GM19468 (cell line): ENCODE measurements around the gene POU6F2.

Experiments used
- ATAC-seq: cut with Tn5 transposase; IDR thresholded peaks from one replicate; pipeline ENCODE4 v1.9.1; 2021; ENCODE audit warnings: mild to moderate bottlenecking, moderate library complexity, moderate number of reproducible peaks; ENCODE audit not compliant: unreplicated experiment; ENCODE audit errors: extremely low read depth

Gene POU6F2

DNA sequence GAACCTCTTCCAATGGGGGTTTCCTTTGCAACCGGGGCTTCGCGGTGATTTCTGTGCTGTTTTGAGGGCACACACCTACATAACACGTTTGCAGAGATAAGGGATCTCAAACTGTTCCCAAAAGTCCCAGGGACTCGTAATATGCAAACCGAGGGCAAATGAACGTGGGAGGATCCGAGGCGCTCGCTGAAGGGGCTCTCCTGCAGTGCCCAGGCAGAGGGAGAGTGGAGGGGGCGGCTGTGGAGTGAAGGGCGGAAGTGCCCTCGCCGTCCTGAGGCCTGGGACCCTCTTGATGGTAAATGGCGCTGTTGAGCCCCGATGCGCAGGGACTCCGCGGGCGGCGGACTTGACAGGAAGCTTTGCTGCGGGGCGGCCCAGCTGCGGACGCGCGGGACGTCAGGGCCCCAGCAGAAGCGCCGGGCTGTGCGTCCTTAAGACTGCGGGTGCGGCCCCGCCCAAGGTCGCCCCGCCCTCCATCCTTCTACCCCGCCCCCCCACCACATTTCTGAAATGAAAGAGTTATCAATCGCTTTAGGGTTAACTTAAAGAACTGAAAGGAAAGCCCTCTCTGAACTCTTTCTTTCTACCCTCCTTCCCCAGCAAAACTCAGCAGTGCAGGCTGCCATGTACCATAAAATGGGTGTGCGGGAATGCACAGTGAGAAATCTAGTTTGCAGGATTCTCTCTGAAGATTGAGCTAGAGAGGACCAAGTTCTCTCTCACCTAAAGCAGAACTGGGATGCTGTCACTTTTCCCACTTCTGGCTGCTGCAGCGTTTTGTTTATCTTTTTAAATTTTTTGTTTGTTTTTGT is 436.7 kb downstream of the POU6F2 start:
- peak; percentile 81 for ATAC-seq

DNA sequence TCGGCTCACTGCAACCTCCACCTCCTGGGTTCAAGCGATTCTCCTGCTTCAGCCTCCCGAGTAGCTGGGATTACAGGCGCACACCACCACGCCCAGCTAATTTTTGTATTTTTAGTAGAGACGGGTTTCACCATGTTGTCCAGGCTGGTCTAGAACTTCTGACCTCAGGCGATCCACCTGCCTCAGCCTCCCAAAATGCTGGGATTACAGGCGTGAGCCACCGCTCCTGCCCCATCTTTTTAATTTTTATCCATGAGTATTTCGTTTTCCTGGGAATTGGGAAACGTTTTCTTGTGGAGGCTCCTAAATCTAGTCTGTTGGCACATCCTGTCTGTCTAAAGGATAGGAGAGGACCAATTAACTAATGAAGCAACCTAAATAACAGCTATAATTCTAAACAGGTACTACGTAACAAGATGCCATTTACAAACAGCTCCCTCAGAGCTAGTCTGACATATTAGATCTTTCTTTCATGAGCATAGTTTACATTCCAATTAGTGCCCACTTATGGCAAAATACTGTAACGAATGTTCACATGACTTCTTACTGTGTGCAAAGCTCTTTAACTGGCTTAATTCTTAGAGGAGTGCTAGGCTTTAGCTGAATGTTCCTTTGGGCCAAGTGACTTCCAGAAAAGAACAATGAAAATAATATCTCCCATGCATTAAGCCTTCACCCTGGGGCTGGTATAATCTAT is 437.5 kb downstream of the POU6F2 start:
- no peak for ATAC-seq

GRCh38 chr7:39416866-39417265 is 439.2 kb downstream of the POU6F2 start:
- ATAC-seq: no peak

- no peak for ATAC-seq
Observed at GRCh38 chr7:39417642-39418041, 439.9 kb downstream of the POU6F2 start.

GRCh38 chr7:39421251-39421650 is 443.5 kb downstream of the POU6F2 start:
- no peak for ATAC-seq

DNA sequence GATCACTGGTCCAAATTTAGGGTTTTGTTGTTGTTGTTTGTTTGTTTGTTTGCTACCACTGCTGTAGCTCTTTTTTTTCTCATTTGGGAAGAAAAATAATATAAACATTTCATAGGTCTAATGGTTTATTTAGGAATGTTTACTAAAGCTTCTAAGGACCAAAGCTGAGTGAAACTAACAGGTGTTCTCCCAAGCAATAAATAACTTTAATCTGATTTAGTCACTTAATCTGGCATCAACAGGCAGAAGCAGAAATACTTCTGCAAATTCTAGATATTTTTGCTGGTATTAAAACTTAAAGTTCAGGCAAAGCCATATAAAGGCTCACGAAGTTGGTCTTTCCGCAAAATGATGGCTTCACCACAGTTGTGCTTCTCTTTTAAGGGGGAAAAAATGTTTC is 444.0 kb downstream of the POU6F2 start:
- ATAC-seq: no peak

GRCh38 chr7:39428221-39428620 is 450.5 kb downstream of the POU6F2 start:
- no peak for ATAC-seq

GRCh38 chr7:39429421-39429820 is 451.7 kb downstream of the POU6F2 start:
- ATAC-seq: no peak

DNA sequence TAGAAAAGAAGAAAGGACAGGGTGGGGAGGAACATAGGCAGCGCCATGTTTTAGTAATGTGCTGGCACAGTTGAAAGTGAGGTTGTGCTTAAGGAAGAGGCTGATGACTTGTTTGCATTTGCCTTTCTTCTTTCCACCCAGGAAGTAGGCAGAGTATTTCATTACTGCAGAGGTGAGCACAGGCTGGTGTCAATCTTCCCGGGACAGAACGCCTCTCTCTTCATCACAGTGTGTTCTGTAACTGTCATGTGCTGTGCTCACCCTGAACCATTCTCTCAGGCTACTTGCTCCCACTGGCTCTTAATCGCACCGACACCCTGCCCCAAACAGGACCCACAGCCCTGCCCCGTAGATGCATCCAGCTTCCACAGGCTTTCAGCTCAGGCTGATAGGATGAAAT is 452.7 kb downstream of the POU6F2 start:
- ATAC-seq: no peak

GRCh38 chr7:39430909-39431641 is 453.4 kb downstream of the POU6F2 start:
- ATAC-seq: no peak

DNA sequence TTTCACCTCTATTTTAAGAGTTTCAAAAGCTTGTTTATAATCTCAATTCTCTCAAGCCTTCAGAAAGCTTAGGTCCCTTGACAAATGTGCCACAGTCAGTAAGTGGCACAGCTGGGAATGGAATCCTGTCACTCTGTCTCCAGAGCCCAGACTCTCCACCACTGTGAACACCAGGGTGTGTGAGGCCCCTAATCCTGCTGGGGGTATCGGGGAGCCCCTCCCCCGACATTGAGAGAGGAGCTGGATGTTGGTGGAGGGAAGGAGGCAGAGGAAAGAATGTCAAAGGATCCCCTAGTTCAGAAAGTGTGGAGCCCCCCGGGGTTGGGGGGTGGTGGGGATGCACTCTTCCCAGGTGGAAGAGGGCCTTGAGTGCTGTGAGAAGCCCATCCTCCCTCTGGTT is 454.7 kb downstream of the POU6F2 start:
- ATAC-seq: no peak

- no peak for ATAC-seq
Observed at GRCh38 chr7:39432807-39433416, 455.2 kb downstream of the POU6F2 start.

DNA sequence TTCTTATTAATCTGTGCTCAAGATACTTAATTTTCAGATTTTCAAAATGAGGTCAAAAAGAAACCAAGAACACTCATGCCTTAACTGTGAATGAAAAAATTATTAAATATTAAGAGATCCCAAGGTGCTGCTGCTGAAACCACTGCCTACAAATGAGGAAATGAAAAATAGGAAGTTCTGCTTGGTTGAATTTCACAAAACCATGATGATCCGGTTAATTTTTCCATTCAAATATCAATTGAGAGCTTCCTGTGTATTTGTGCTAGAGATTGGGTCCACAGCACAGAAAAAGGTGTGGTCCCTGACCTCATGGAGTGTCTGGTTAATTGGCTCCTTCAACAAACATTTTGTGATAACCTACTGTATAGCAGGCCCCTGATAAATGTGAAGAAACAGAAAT is 455.8 kb downstream of the POU6F2 start:
- ATAC-seq: no peak

DNA sequence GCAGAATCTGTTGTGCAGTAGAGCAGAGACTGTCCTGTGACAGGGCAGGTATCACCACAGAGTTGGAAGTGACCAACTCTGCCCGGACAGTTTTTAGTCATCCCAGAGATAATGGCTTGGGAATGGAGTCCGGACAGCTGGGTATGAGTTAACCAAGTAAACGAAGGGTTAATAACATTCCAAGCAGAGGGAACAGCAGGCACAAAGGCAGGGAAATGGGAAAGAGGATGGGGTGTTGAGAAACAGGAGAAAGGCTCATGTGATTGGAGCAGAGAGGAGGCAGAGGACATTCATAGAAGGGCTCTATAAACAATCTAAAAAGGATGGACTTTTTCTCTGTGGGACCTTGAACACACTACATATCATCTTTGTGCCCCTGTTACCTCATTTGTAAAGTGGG is 456.3 kb downstream of the POU6F2 start:
- no peak for ATAC-seq

DNA sequence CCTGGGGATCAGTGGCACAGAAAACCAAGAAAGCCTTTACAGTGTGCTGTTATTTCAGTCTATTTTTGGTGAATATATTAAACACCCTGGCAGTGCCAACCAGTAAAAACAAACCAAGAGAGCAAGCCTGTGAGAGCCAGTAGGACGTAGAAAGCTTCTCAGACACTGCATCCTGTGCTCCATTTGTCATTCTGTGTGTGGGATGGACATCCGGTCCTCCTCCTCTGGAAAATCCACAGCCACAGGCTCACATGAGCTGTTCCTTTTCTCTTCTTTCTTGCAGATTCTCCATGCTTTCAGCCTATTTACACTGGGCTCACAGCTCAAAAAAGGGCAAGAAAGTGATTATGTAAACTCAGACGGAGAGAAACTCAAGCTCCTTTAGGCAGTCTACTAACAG is 468.8 kb downstream of the POU6F2 start:
- ATAC-seq: no peak

DNA sequence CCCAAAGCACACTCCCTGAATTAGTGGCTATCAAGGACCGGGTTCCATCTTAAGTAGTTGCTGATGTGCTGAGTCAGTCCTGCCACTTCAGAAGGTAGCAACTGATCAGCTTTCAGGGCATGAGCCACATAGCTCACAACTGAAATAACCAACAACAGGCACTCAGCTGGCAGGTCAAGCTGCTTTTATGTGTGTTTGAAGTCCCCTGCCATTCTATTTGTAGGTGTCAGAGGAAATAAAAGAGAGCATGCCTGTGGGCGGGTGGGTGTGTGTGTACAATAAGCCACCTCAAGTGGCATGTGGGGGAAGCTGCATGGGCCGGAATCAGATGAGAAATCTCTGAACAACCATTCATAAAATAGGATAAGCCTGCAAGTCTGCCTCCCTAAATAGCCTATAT is 474.2 kb downstream of the POU6F2 start:
- ATAC-seq: no peak

- peak; percentile 74 for ATAC-seq
Observed at GRCh38 chr7:39453743-39454355, 476.1 kb downstream of the POU6F2 start.

DNA sequence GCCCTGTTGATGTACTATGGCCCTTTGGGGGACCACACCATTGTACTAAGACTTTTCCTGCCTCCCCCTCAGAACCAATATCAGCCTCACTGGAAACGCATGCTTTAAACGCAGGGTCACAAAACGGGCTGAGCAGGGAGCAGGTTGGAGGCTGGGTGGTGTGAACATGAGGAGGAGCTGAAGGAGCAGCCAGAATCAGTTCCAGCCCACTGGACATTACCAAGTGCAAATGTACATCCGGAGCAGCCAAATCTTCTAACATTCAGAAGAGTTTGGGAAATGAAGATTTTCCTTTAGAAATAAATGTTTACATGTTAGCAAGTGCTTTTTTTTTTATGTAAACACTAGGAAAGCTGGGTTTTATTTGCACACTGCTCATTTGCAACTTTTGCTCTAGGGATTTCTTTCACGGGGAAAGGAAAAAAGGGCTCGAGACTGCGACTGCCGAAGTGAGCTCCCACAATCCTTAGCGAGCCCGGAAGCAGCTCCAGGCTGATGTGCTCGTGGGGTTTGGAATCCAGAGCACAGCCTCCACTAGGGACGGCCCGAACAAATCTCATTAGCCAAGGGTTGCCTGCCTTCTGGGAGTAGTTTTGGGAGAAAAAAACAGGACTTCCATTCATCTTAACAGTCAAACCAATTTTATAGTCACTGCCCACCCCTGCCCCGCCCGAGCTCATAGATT is 480.5 kb downstream of the POU6F2 start:
- ATAC-seq: no peak

GRCh38 chr7:39459636-39460035 is 481.9 kb downstream of the POU6F2 start:
- no peak for ATAC-seq

- ATAC-seq: no peak
Observed at GRCh38 chr7:39460486-39460885, 482.8 kb downstream of the POU6F2 start.
